Upper lobe of right lung (tissue), 1 donor: ENCODE results near the gene CLMP. TPM values are rescaled to one million over a fixed set of nuclear protein-coding genes. Genes with fewer than 3 reads are reported as not detected.

Experiments used
- ATAC-seq: fragments of 200-7000 bp; cut with Tn5 transposase; one replicate; pipeline ENCODE4 v1.9.1; 2020; ENCODE audit warnings: mild to moderate bottlenecking, moderate library complexity
- DNase-seq: peaks from one replicate; pipeline ENCODE4 v3.0.0-alpha.2; 2020
- H3K27ac ChIP-seq: fragments of 200-600 bp; one replicate; pipeline ENCODE4 v1.8.0; 2022
- H3K27me3 ChIP-seq: fragments of 200-600 bp; one replicate; pipeline ENCODE4 v1.8.0; 2022; ENCODE audit warnings: mild to moderate bottlenecking
- H3K36me3 ChIP-seq: fragments of 200-600 bp; one replicate; pipeline ENCODE4 v1.8.0; 2022
- H3K4me1 ChIP-seq: fragments of 200-600 bp; one replicate; pipeline ENCODE4 v1.8.0; 2022
- H3K4me3 ChIP-seq: fragments of 200-600 bp; one replicate; pipeline ENCODE4 v1.8.0; 2022; ENCODE audit warnings: mild to moderate bottlenecking
- H3K9me3 ChIP-seq: fragments of 200-600 bp; one replicate; pipeline ENCODE4 v1.8.0; 2022
- intact Hi-C: fragments of 100-400 bp; cut with DNase I; formaldehyde crosslinking; loops from one replicate; pipeline ENCODE4 v1.11.0; 2022
- total RNA-seq: library from RNA; stranded (reverse); fragmentation: NEBNext Ultra II Directional; extraction: Animal tissue kit (Norgen Biotek cat#: 25700); gene quantifications from one replicate; pipeline ENCODE4 v1.2.1, GENCODE V29; 2021
- TF ChIP-seq, protein P1 (sequence below): fragments of 200-600 bp; IDR thresholded peaks from one replicate; pipeline ENCODE4 v1.8.0; 2022; ENCODE audit warnings: antibody characterized with exemption
- donor health status: DM: no; HTN: yes; CAD: no; lungs with severe emphysema.

Gene CLMP
- total RNA-seq, 1 donor from 2014 or later = 17.6 TPM

DNA sequence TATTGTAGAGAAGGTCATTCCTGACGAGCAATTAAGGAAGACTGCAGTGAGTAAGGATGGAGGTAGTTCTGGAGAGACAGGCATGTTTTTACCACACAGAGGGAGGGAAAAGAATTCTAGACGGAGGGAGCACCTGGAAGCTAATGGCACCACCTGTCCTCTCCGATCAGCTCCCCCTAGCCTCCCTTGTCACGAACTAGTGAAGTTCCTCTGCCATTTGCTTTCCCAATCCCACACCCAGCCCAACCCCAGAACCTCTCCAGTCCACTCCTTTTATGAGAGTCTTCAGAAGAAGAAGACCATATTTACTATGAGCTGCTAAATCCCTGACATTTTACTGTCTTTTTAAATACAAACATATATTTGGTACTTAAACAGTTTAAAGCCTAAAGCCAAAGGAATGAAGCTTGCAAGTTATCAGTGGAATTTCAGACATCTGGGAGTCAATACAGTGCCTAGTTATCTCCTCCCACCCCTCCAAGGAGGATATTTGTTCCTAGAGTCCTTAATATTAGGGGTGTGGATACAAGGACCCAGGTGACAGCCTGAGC is 87.0 kb downstream of the CLMP start:
- H3K27ac ChIP-seq = no peak overlapping the region
- no peak for ATAC-seq
- no peak overlapping the region for H3K4me3 ChIP-seq
- TF ChIP-seq, protein P1, sequence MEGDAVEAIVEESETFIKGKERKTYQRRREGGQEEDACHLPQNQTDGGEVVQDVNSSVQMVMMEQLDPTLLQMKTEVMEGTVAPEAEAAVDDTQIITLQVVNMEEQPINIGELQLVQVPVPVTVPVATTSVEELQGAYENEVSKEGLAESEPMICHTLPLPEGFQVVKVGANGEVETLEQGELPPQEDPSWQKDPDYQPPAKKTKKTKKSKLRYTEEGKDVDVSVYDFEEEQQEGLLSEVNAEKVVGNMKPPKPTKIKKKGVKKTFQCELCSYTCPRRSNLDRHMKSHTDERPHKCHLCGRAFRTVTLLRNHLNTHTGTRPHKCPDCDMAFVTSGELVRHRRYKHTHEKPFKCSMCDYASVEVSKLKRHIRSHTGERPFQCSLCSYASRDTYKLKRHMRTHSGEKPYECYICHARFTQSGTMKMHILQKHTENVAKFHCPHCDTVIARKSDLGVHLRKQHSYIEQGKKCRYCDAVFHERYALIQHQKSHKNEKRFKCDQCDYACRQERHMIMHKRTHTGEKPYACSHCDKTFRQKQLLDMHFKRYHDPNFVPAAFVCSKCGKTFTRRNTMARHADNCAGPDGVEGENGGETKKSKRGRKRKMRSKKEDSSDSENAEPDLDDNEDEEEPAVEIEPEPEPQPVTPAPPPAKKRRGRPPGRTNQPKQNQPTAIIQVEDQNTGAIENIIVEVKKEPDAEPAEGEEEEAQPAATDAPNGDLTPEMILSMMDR = no peak
- H3K36me3 ChIP-seq = no peaks in the 10 kb centered on the region
- intact Hi-C loops = no loop called here
- H3K4me1 ChIP-seq = no peaks in the 10 kb centered on the region
- no peaks in the 10 kb centered on the region for H3K9me3 ChIP-seq
- H3K27me3 ChIP-seq = no peaks in the 10 kb centered on the region
- no peak for DNase-seq

DNA sequence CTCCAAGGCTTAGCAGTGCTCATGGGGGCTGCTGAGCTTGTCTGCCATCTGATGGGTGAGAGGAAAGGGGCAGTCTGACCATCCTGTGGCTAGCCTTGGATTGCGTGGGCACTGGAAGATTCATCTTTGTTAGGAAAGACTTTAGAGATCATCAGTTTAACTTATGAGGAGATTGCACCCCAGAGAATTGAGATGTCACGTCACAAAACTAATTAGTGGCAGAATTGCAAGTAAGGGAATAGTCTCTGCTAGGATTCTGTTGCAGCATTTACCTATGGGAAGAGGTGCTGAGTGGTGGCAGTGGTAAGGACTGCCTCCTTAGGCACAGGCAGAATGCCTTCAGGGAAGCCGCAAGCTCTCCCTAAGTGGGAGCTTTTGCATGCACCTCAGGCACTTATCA is 90.4 kb downstream of the CLMP start:
- H3K36me3 ChIP-seq = no peaks in the 10 kb centered on the region
- peaks cover 5% of the 10 kb centered on the region for H3K4me1 ChIP-seq
- H3K4me3 ChIP-seq = no peak overlapping the region
- H3K27ac ChIP-seq = no peak overlapping the region
- no peaks in the 10 kb centered on the region for H3K27me3 ChIP-seq
- TF ChIP-seq, protein P1 = no peak
- DNase-seq (no peak), ATAC-seq (no peak)
- no peaks in the 10 kb centered on the region for H3K9me3 ChIP-seq
- intact Hi-C loops = no loop called here

DNA sequence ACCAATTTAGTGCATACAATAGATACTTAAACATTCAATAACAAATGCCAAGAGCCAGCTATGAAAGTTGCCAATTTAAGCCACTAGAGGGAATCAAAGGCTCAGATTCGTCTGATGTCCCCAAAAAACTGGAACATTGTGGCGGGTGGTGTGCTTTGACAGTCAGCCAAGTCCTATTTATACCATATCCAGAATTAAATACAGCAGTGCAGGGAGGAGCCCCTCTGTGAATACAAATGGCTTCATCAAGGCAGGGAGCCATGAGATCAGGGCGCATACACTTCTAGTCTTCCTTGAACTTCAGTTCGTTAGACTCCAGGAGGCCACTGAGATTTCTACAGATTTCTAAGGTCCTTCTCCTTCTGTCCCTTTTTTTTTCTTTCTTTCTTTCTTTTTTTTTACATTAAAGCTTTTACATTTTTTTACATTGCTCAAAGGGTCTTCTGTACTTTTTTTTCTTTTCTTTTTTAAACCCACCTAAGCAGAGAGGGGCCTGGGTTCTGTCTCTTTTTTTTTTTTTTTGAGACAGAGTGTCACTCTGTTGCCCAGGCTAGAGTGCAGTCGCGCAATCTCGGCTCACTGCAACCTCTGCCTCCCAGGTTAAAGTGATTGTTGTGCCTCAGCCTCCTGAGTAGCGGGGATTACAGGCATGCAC is 91.6 kb downstream of the CLMP start:
- Histone ChIP-seq H3K9me3 (no peaks in the 10 kb centered on the region), H3K36me3 (no peaks in the 10 kb centered on the region), H3K27ac (no peak overlapping the region), H3K27me3 (no peaks in the 10 kb centered on the region), H3K4me1 (peaks cover 5% of the 10 kb centered on the region), H3K4me3 (no peak overlapping the region)
- DNase-seq (no peak), ATAC-seq (peak; percentile 71)
- TF ChIP-seq, protein P1 = peak; percentile 70
- intact Hi-C loops = no loop called here

DNA sequence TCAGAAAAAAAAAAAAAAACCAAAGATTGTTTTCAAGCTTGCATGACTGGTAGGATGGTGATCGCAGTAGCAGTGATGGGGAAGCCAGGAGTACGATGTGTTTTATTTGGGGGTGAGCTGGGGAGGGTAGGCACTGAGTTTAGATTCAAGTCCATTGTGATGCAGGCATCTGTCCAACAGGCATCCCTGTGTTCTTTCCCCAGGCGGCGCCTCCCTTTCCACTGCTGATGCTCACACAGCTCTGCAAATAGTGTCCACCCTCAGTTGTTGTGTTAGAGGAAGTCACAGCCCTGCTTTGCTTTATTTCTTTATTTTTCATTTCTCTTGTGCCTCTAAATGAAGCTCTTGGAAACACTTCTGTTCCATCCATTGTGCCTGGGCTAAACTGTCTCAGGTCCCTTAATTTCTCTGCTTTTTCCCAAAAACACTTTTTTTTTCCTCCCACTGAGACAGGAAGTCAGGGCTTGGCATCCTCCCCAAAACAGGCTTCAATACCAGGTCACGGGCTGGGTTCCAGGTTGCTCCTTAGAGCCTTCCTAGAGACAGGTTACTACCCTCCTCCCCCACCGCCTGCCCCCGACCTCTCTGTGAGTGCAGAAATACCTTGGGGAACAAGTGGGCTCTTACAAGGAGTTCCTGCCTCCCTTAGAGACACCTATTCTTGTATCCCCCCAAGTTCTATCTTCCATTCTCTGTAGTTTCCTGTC is 94.5 kb downstream of the CLMP start:
- H3K9me3 ChIP-seq = no peaks in the 10 kb centered on the region
- no peaks in the 10 kb centered on the region for H3K27me3 ChIP-seq
- intact Hi-C loops = no loop called here
- no peaks in the 10 kb centered on the region for H3K36me3 ChIP-seq
- no peak for DNase-seq
- peaks cover 5% of the 10 kb centered on the region for H3K4me1 ChIP-seq
- no peak overlapping the region for H3K27ac ChIP-seq
- H3K4me3 ChIP-seq = no peak overlapping the region
- TF ChIP-seq, protein P1 = no peak
- ATAC-seq = no peak

DNA sequence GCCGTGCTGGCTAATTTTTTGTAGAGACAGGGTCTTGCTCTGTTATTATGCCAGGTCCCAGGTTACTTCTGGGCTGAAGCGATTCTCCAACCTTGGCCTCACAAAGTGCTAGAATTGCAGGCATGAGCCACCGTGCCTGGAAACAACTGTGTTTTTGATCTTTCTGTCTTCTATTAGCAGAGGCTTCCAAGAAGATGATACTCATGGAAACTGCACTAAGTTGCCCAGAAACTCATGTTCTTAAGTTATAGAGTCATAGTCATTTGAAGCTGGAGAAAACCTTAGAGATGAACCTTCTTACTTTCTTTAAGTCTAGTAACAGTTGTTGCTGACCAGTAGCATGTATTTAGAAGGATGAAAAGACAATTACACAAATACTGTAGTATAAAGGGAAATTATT is 96.1 kb downstream of the CLMP start:
- no peaks in the 10 kb centered on the region for H3K27me3 ChIP-seq
- intact Hi-C loops = no loop called here
- TF ChIP-seq, protein P1 = no peak

More for the DNA sequence above, 96.1 kb downstream of the CLMP start:
- Histone ChIP-seq H3K4me1 (peaks cover 5% of the 10 kb centered on the region), H3K36me3 (no peaks in the 10 kb centered on the region), H3K9me3 (no peaks in the 10 kb centered on the region), H3K27ac (no peak overlapping the region), H3K4me3 (no peak overlapping the region)
- ATAC-seq (no peak), DNase-seq (no peak)
